Nephron (organoid): ENCODE data around the gene TCHP.

Experiments
- H3K27ac Mint-ChIP-seq, 3 experiments: 2 replicates each; pipeline ENCODE4 v1.8.0; 2020; ENCODE audit warnings: mixed read lengths in 3 of 3, mild to moderate bottlenecking in 2 of 3, moderate library complexity in 1 of 3
- H3K27me3 Mint-ChIP-seq: 2 replicates; pipeline ENCODE4 v1.8.0; 2021; ENCODE audit warnings: low read depth, mild to moderate bottlenecking, moderate library complexity, mixed read lengths
- H3K36me3 Mint-ChIP-seq: 2 replicates; pipeline ENCODE4 v1.8.0; 2020; ENCODE audit warnings: low read depth, mixed read lengths
- H3K4me1 Mint-ChIP-seq: 2 replicates; pipeline ENCODE4 v1.8.0; 2020; ENCODE audit warnings: mixed read lengths
- H3K4me3 Mint-ChIP-seq, 3 experiments: 2 replicates each; pipeline ENCODE4 v1.8.0; 2020; ENCODE audit warnings: mild to moderate bottlenecking in 3 of 3, mixed read lengths in 3 of 3, moderate library complexity in 2 of 3
- H3K9me3 Mint-ChIP-seq: 2 replicates; pipeline ENCODE4 v1.8.0; 2020; ENCODE audit warnings: mixed read lengths
- TF ChIP-seq, protein P1 (sequence below), 3 experiments: fragments of 200-600 bp; sonication (generic); IDR thresholded peaks; one replicate each; pipeline ENCODE4 v1.5.0; 2021; ENCODE audit warnings: antibody characterized with exemption in 3 of 3; ENCODE audit not compliant: unreplicated experiment in 3 of 3

TCHP gene

DNA sequence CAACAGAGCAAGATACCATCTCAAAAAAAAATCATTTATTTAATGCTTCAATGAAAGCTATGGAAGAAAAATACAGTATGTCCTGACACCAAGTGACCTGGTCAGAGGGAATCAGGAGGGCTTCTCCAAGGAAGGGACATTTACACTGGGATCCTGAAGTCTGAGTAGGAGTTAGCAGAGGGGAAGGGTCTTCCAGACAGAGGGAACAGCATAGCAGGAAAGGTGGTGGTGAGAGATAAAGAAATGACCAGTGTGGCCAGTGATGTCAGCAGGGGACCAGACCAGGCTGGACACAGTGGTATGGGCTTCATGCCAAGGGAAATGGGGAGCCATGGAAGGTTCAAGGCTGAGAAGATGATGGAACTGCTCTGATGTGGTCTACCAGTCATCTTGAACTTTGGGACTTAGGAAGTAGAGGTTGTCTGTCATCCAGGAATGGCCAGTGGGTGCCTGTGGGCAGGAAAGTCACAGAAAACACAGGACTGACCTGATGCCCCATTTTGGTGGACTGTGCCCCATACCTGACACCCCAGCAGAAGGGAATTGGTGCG lies 7.8 kb upstream of the TCHP start:
- no peaks in the 10 kb centered on the region for H3K9me3 Mint-ChIP-seq
- H3K27ac Mint-ChIP-seq = no peak overlapping the region
- TF ChIP-seq, protein P1, sequence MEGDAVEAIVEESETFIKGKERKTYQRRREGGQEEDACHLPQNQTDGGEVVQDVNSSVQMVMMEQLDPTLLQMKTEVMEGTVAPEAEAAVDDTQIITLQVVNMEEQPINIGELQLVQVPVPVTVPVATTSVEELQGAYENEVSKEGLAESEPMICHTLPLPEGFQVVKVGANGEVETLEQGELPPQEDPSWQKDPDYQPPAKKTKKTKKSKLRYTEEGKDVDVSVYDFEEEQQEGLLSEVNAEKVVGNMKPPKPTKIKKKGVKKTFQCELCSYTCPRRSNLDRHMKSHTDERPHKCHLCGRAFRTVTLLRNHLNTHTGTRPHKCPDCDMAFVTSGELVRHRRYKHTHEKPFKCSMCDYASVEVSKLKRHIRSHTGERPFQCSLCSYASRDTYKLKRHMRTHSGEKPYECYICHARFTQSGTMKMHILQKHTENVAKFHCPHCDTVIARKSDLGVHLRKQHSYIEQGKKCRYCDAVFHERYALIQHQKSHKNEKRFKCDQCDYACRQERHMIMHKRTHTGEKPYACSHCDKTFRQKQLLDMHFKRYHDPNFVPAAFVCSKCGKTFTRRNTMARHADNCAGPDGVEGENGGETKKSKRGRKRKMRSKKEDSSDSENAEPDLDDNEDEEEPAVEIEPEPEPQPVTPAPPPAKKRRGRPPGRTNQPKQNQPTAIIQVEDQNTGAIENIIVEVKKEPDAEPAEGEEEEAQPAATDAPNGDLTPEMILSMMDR (IDR thresholded peaks at IDR 0.05; ENCODE audit: unreplicated experiment in 3 of 3) = no peak
- H3K36me3 Mint-ChIP-seq = no peaks in the 10 kb centered on the region
- H3K4me3 Mint-ChIP-seq = no peak overlapping the region
- H3K27me3 Mint-ChIP-seq = peaks cover 19% of the 10 kb centered on the region
- no peaks in the 10 kb centered on the region for H3K4me1 Mint-ChIP-seq

DNA sequence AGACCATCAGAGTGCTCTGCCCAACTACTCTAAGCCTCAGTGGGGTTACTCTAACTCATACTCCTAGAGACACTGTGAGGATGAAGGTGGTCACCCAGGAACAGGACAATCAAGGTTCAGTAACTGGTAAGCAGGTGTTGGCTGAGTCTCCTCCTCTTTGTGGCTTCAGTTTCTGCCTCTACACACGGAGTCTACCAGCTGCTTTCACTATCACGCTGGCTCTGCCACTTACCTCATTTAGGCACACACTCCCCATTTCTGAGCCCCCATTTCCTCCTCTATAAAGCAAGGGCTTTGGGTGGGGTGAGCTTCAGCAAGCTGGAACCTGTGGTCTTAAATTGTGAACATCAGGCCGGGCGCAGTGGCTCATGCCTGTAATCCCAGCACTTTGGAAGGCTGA lies 7.3 kb upstream of the TCHP start:
- peaks cover 19% of the 10 kb centered on the region for H3K27me3 Mint-ChIP-seq
- no peaks in the 10 kb centered on the region for H3K9me3 Mint-ChIP-seq
- H3K4me3 Mint-ChIP-seq = no peak overlapping the region
- H3K36me3 Mint-ChIP-seq = no peaks in the 10 kb centered on the region
- H3K27ac Mint-ChIP-seq = no peak overlapping the region
- no peaks in the 10 kb centered on the region for H3K4me1 Mint-ChIP-seq
- TF ChIP-seq, protein P1 (IDR thresholded peaks at IDR 0.05; ENCODE audit: unreplicated experiment in 3 of 3) = no peak

DNA sequence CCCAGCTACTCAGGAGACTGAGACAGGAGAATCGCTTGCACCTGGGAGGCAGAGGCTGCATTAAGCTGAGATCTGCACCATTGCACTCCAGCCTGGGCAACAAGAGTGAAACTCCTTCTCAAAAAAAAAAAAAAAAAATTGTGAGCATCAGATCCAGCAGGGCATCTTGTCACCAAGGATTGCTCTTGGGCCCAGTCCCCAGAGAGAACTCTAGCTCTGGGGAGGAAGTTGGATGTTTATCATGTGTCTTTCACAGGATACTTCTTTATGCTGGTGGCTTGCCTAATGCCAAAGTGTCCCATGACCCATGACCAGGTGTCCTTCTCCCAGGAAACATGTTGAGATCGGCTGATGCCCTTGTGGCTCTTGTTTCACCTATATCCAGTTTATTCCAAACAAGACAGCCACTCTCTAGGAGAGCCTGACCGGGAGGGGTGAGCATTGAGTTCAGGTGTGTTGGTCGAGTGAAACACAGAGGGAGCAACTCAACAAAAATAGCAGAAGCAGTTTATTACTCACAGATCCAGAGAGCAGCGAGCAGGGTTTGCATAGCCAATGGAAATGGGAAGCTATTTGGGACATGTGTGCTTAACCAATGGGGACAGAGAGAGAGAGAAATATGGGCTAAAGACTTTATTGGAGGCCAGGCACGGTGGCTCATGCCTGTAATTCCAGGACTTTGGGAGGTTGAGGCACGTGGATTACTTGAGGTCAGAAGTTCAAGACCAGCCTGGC lies 6.6 kb upstream of the TCHP start:
- Mint-ChIP-seq H3K36me3 (no peaks in the 10 kb centered on the region), H3K9me3 (no peaks in the 10 kb centered on the region), H3K4me3 (no peak overlapping the region), H3K27me3 (peaks cover 16% of the 10 kb centered on the region), H3K27ac (no peak overlapping the region), H3K4me1 (no peaks in the 10 kb centered on the region)
- TF ChIP-seq, protein P1 (IDR thresholded peaks at IDR 0.05; ENCODE audit: unreplicated experiment in 3 of 3) = no peak

DNA sequence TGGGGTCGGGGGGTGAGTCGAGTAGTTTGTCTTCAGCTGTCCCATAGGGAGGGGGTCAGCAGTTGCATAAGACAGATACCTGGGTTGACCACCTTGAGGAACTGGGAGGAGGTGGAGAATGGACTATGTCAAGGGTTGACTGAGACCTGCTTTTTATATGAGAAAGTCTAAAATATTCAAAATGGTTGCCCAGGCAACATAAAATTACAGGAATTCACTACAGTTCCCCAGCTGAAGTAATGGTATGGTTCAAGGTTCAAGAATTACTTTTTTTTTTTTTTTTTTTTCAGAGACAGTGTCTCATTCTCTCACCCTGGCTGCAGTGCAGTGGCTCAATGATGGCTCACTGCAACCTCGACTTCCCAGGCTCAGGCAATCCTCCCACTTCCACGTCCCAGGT lies 5.1 kb upstream of the TCHP start:
- H3K36me3 Mint-ChIP-seq = no peaks in the 10 kb centered on the region
- H3K4me1 Mint-ChIP-seq = peaks cover 2% of the 10 kb centered on the region
- H3K27ac Mint-ChIP-seq = no peak overlapping the region
- peaks cover 12% of the 10 kb centered on the region for H3K27me3 Mint-ChIP-seq
- H3K4me3 Mint-ChIP-seq = no peak overlapping the region
- H3K9me3 Mint-ChIP-seq = no peaks in the 10 kb centered on the region
- TF ChIP-seq, protein P1 (IDR thresholded peaks at IDR 0.05; ENCODE audit: unreplicated experiment in 3 of 3) = no peak

DNA sequence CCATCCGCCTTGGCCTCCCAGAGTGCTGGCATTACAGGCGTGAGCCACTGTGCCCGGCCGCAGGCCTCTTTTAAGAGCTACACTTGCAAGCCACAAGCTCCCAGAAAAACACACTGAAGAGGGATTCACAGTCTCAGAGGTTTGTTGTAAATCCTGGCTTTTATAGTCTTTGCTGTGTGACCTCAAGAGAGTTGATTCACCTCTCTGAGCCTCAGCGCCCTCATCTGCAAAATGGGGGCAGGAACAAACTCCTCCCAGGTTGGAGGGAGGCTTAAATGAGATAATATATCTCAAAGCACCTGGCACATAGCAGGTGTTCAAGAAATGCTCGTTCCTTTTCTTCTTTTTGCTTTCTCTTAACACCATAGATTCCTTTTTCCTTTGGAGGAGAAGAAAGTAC lies 3.9 kb upstream of the TCHP start:
- Mint-ChIP-seq H3K27ac (no peak overlapping the region), H3K36me3 (no peaks in the 10 kb centered on the region), H3K27me3 (peaks cover 12% of the 10 kb centered on the region)

More for the DNA sequence above, 3.9 kb upstream of the TCHP start:
- Mint-ChIP-seq H3K4me3 (no peak overlapping the region), H3K9me3 (no peaks in the 10 kb centered on the region), H3K4me1 (peaks cover 15% of the 10 kb centered on the region)
- TF ChIP-seq, protein P1 (IDR thresholded peaks at IDR 0.05; ENCODE audit: unreplicated experiment in 3 of 3) = no peak
